ENCODE data around the gene ANGEL1. TPM values are rescaled to one million over a fixed set of nuclear protein-coding genes. Genes with fewer than 3 reads are reported as not detected.

Gene ANGEL1
- total and polyA plus RNA-seq, 2 of the 8 experiments (the other 6 are each of a cell fraction or from before 2014, with no cell fraction given), result 26.8 to 27.2 TPM

DNA sequence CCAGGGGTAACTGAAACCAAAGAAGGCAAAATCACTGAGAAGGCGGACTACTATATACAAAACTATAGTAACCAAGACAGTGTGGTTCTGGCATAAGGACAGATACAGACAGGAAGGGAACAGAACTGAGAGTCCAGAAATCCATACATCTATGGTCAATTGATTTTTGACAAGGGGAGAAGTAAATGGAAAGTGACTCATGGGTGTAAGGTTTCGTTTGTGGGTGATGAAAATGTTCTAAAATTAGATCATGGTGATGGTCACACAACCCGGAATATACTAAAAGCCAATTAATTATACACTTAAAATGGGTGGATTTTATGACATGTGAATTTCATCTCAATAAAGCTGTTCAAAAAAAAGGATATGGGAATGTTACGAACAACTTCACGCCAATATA, 18.7 kb downstream of the ANGEL1 start (continued):
- TF ChIP-seq, protein P1, sequence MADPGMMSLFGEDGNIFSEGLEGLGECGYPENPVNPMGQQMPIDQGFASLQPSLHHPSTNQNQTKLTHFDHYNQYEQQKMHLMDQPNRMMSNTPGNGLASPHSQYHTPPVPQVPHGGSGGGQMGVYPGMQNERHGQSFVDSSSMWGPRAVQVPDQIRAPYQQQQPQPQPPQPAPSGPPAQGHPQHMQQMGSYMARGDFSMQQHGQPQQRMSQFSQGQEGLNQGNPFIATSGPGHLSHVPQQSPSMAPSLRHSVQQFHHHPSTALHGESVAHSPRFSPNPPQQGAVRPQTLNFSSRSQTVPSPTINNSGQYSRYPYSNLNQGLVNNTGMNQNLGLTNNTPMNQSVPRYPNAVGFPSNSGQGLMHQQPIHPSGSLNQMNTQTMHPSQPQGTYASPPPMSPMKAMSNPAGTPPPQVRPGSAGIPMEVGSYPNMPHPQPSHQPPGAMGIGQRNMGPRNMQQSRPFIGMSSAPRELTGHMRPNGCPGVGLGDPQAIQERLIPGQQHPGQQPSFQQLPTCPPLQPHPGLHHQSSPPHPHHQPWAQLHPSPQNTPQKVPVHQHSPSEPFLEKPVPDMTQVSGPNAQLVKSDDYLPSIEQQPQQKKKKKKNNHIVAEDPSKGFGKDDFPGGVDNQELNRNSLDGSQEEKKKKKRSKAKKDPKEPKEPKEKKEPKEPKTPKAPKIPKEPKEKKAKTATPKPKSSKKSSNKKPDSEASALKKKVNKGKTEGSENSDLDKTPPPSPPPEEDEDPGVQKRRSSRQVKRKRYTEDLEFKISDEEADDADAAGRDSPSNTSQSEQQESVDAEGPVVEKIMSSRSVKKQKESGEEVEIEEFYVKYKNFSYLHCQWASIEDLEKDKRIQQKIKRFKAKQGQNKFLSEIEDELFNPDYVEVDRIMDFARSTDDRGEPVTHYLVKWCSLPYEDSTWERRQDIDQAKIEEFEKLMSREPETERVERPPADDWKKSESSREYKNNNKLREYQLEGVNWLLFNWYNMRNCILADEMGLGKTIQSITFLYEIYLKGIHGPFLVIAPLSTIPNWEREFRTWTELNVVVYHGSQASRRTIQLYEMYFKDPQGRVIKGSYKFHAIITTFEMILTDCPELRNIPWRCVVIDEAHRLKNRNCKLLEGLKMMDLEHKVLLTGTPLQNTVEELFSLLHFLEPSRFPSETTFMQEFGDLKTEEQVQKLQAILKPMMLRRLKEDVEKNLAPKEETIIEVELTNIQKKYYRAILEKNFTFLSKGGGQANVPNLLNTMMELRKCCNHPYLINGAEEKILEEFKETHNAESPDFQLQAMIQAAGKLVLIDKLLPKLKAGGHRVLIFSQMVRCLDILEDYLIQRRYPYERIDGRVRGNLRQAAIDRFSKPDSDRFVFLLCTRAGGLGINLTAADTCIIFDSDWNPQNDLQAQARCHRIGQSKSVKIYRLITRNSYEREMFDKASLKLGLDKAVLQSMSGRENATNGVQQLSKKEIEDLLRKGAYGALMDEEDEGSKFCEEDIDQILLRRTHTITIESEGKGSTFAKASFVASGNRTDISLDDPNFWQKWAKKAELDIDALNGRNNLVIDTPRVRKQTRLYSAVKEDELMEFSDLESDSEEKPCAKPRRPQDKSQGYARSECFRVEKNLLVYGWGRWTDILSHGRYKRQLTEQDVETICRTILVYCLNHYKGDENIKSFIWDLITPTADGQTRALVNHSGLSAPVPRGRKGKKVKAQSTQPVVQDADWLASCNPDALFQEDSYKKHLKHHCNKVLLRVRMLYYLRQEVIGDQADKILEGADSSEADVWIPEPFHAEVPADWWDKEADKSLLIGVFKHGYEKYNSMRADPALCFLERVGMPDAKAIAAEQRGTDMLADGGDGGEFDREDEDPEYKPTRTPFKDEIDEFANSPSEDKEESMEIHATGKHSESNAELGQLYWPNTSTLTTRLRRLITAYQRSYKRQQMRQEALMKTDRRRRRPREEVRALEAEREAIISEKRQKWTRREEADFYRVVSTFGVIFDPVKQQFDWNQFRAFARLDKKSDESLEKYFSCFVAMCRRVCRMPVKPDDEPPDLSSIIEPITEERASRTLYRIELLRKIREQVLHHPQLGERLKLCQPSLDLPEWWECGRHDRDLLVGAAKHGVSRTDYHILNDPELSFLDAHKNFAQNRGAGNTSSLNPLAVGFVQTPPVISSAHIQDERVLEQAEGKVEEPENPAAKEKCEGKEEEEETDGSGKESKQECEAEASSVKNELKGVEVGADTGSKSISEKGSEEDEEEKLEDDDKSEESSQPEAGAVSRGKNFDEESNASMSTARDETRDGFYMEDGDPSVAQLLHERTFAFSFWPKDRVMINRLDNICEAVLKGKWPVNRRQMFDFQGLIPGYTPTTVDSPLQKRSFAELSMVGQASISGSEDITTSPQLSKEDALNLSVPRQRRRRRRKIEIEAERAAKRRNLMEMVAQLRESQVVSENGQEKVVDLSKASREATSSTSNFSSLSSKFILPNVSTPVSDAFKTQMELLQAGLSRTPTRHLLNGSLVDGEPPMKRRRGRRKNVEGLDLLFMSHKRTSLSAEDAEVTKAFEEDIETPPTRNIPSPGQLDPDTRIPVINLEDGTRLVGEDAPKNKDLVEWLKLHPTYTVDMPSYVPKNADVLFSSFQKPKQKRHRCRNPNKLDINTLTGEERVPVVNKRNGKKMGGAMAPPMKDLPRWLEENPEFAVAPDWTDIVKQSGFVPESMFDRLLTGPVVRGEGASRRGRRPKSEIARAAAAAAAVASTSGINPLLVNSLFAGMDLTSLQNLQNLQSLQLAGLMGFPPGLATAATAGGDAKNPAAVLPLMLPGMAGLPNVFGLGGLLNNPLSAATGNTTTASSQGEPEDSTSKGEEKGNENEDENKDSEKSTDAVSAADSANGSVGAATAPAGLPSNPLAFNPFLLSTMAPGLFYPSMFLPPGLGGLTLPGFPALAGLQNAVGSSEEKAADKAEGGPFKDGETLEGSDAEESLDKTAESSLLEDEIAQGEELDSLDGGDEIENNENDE (IDR thresholded peaks at IDR 0.05; ENCODE audit: insufficient replicate concordance, low read length), result no peak
- TF ChIP-seq TAF1 (IDR thresholded peaks at IDR 0.05; ENCODE audit: low read depth, low read length) (no peak), SP1 (IDR thresholded peaks at IDR 0.05; ENCODE audit: low read depth, low read length) (no peak), TAF7 (optimal IDR thresholded peaks at IDR 0.05; ENCODE audit: borderline replicate concordance, low read depth, low read length) (no peak), JUND (IDR thresholded peaks at IDR 0.05; ENCODE audit: low read length) (no peak), CHD2 (IDR thresholded peaks at IDR 0.05; ENCODE audit: low read length) (no peak), HDAC6 (IDR thresholded peaks at IDR 0.05; ENCODE audit: low read depth, low read length) (no peak), CEBPB (IDR thresholded peaks at IDR 0.05; ENCODE audit: low read depth, low read length) (no peak), NRF1 (IDR thresholded peaks at IDR 0.05; ENCODE audit: low read depth, low read length) (no peak), RBBP5 (IDR thresholded peaks at IDR 0.05; ENCODE audit: borderline replicate concordance, low read depth, low read length) (no peak), PHF8 (conservative IDR thresholded peaks at IDR 0.05; ENCODE audit: low read depth, low read length) (no peak)
- TF ChIP-seq, protein P2, sequence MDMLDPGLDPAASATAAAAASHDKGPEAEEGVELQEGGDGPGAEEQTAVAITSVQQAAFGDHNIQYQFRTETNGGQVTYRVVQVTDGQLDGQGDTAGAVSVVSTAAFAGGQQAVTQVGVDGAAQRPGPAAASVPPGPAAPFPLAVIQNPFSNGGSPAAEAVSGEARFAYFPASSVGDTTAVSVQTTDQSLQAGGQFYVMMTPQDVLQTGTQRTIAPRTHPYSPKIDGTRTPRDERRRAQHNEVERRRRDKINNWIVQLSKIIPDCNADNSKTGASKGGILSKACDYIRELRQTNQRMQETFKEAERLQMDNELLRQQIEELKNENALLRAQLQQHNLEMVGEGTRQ (IDR thresholded peaks at IDR 0.05; ENCODE audit: low read length), result no peak

All from H1 (cell line).